Esophagus muscularis mucosa (tissue), 4 donors: Measurements from ENCODE around the gene ATP5F1D.

Source experiments
- EP300 ChIP-seq: sonication (generic); formaldehyde crosslinking; IDR thresholded peaks from one replicate; pipeline ENCODE4 v1.6.1; 2017; ENCODE audit warnings: antibody characterized with exemption
- POLR2A ChIP-seq: fragments of 450-650 bp; IDR thresholded peaks from one replicate; pipeline ENCODE4 v1.6.1; 2017; ENCODE audit warnings: antibody characterized with exemption, moderate library complexity, mild to moderate bottlenecking, low read depth
- POLR2AphosphoS5 ChIP-seq, 2 donors: sonication (generic); formaldehyde crosslinking; IDR thresholded peaks; one replicate each; pipeline ENCODE4 v1.6.1; 2017; ENCODE audit warnings: antibody characterized with exemption in 2 of 2
- TF ChIP-seq, protein P1 (sequence below), 3 experiments: fragments of 200-600 bp in 2 of 3; fragments of 450-650 bp in 1 of 3; sonication (generic) in 2 of 3; IDR thresholded peaks; one replicate each; pipeline ENCODE4 v1.5.1; 2017 to 2019; ENCODE audit warnings: antibody characterized with exemption in 3 of 3, mild to moderate bottlenecking in 2 of 3, moderate library complexity in 1 of 3

DNA sequence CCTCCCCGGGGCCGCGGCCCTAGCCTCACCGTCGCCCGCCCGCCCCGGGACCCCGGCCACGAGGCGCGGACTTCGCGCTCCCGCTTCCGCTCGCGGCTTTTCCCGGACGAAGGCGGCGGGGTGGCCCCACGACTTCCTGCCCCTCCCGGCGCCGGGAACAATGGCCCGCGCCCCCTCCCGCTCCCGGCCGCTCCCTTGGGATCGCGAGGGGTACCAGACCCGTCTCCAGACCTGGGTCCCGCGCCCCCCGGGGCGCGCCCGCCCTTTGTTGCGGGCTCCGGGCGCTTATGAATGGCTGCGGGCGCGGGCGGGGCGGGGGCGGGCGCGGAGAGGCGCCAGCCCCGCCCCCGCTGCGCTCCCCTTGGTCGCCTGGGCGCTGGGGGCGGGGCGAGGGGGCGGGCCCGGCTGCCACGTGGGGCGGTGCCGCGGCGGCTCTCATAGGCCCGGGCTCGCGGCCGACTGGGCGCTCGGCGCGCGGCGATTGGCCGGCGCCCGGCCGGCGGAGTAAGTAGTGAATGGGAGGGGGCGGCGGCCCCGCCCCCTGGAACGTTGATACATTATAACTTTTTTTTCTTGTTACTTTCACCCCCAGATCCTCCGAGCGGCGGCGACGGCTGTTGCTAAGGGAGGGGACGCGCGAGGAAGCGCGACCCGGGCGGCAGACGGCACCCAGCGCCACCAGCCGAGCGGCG is 7.9 kb downstream of the ATP5F1D start:
- TF ChIP-seq, protein P1, sequence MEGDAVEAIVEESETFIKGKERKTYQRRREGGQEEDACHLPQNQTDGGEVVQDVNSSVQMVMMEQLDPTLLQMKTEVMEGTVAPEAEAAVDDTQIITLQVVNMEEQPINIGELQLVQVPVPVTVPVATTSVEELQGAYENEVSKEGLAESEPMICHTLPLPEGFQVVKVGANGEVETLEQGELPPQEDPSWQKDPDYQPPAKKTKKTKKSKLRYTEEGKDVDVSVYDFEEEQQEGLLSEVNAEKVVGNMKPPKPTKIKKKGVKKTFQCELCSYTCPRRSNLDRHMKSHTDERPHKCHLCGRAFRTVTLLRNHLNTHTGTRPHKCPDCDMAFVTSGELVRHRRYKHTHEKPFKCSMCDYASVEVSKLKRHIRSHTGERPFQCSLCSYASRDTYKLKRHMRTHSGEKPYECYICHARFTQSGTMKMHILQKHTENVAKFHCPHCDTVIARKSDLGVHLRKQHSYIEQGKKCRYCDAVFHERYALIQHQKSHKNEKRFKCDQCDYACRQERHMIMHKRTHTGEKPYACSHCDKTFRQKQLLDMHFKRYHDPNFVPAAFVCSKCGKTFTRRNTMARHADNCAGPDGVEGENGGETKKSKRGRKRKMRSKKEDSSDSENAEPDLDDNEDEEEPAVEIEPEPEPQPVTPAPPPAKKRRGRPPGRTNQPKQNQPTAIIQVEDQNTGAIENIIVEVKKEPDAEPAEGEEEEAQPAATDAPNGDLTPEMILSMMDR (IDR thresholded peaks at IDR 0.05), result no peak
- TF ChIP-seq POLR2A, result peak; percentile 97
- peak; percentile 91 to 98 for TF ChIP-seq POLR2AphosphoS5 (IDR thresholded peaks at IDR 0.05)
- TF ChIP-seq EP300, result peak; percentile 47
